Stimulated activated CD8-positive, alpha-beta memory T cell treated with anti-CD3 and anti-CD28 coated beads, Interleukin-12 subunit alpha, Interleukin-12 subunit beta, amount 100 ng/mL, for 4 hours (primary cell): ENCODE results near the gene NSD2.

Experiments
- DNase-seq: peaks from one replicate; pipeline ENCODE4 v3.0.0-alpha.2; 2020; ENCODE audit warnings: low read depth

The NSD2 gene

GRCh38 chr4:1945124-1945895 is 74.1 kb downstream of the NSD2 start:
- no peak for DNase-seq

- DNase-seq: no peak
Observed at GRCh38 chr4:1945912-1946311, 74.7 kb downstream of the NSD2 start.

DNA sequence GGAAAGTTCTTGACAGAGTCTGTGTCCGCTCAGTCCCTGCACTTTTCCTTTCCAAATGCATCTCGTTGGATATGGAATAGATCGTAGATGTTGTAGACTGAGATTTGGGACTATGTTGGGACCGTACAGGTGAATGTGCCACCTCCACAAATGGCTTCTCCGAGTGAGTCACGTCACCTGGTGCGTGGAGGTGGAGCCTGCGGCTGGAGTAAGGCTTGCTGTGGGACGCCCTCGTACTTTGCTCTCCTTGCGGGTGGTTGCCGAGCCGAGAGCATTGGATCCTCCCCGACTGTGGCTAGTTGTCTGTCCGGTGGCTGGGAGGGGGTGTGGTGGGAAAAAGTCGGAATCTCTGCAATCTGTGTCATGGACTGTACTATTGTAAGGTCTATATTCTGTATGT is 77.0 kb downstream of the NSD2 start:
- no peak for DNase-seq

DNA sequence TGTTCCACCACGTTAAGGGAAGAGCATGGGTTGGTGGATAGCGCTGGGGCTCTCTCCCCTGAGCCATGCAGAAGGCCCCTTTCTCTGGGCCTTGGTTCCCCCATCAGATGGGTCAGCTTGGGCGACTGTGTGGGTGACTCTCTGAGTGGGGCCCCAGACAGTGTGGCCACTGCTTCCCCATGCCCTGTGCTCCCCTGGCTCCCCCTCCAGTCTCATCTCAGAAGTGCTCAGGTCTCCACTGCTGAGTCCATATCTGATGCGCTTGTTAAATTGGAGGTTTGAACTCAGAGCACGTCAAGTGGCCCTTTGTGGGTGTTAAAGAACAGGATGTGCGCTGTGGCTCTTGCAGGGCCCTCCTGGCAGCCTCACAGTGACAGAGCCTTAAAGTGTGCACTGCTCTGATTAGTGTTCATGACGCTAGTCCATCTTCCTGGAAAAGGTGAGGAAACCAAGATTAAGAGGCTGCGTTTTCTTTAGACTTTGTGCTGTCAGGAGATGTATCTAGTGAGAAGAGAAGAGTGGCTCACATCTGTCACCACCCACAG is 77.8 kb downstream of the NSD2 start:
- DNase-seq: no peak

DNA sequence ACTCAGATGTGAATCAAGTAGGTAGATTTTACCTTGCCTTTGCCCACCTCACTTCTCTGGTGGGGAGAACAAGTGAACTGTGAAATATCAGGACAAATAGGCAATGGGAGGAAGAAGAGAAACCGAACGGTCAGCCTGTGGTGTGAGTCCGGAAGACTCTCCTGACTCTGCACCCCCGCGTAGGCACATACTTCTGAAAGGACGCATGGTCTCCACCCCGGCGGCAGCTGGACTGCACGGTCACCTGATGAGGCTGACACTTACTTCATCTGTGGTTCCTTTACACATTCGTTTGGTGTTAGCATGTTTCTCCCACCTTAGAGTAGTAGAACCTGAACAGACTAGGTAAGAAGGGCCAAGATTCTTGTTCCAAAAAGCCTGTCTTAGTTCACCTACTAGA is 79.2 kb downstream of the NSD2 start:
- DNase-seq: no peak

DNA sequence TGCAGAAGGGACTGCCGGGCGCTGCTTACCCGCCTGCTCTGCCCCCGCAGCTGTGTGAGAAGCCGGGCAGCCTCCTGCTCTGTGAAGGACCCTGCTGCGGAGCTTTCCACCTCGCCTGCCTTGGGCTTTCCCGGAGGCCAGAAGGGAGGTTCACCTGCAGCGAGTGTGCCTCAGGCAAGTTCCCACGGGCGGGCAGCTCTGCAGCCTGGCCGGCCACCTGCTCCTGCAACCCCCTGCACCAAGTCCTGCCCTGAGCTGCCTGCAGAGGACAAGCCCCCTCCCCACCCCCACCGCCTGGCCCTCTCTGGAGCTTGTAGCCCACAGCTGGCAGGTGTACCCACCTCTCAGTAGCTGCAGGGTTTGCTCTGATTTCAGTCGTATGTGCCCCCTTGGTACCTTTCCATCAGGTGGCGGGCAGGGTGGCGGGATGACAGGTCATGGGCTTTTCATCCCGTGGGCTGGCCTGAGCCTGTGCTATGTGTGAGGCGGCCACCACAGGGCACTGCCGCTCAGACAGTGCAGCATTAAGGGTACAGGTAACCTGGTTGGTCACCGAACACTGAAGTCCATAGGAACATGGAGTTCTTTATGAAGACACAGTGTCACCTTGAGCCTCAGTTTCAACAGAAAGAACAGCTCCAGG is 81.0 kb downstream of the NSD2 start:
- DNase-seq: no peak

GRCh38 chr4:1952719-1953118 is 81.5 kb downstream of the NSD2 start:
- no peak for DNase-seq

GRCh38 chr4:1953335-1953734 is 82.1 kb downstream of the NSD2 start:
- DNase-seq: no peak

DNA sequence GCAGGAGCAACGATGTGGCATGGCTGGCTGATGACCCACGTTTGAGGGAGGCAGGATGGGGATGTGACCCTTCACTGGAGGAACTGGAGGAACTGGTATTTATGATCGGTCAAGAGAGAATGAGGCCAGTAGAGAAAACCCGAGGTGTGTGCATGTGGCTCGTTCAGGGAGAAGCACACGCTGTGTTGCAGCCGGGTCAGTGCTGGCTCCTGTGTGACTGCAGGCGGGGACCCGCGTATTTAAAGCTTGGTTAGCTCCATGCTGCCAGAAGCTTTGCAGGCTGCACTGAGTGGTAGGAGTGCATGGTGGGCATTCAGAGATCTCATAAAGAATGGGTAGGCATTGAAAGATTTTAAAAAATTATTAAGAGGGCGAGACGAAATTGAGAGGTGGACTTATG is 85.4 kb downstream of the NSD2 start:
- DNase-seq: no peak

GRCh38 chr4:1958276-1959103 is 87.3 kb downstream of the NSD2 start:
- no peak for DNase-seq

DNA sequence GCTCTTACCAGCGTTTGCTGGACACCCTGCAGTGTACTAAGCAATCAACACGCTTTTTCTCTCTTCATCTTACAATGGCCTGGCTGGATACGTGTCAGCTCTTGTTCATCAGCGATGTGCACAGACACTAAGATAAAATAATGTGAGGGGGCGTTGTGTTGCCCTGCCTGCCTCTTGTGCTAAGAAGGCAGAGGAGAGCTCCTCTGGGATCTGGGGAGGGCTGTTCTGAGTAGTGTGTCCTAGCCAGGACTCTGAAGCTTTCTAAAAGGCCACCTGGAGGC is 87.9 kb downstream of the NSD2 start:
- DNase-seq: no peak

DNA sequence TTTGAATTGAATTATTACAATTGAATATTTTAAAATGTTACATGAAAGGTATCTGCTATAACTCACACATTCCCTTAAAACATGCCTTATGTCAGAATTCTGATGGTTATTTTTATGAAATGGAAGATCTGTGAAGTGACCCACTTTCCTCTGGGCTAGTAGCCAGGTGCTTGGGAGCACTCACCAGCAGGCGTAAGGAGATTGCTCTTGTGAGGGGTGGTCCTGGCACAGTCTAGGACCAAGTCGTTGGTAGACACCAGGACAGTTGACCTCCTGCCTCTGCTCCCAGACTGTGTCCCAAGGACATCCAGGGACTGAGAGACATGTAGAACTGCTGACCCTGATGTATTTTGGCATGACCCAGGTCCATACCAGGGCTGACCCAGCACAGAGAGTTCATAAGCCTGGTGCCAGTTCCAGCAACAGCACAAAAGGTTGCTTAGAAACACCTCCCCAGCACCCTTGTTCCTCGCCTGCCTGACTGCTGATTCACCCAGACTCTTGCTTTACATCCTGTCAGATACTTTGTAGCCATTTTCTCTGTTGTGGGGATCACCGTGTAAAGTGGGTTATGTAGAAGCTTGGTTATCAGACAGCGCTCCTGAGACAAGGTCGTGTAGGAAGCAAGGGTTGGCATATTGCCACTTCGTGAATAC is 89.1 kb downstream of the NSD2 start:
- DNase-seq: no peak

DNA sequence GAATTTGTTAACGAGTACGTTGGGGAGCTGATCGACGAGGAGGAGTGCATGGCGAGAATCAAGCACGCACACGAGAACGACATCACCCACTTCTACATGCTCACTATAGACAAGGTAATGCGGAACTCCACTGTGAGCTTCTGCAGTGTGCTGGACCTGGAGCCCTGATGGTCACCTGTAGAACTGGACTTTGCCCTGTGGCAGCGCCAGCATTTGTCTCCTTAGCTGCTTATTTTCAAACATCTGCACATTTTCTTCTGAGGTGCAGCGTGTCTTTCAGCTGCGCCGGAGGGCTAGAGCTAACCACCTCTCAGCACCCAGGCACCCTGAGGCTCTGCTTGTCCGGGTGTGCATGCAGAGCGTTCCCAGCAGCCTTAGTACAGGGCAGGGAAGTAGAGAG is 89.8 kb downstream of the NSD2 start:
- no peak for DNase-seq

GRCh38 chr4:1961563-1961962 is 90.4 kb downstream of the NSD2 start:
- DNase-seq: no peak

DNA sequence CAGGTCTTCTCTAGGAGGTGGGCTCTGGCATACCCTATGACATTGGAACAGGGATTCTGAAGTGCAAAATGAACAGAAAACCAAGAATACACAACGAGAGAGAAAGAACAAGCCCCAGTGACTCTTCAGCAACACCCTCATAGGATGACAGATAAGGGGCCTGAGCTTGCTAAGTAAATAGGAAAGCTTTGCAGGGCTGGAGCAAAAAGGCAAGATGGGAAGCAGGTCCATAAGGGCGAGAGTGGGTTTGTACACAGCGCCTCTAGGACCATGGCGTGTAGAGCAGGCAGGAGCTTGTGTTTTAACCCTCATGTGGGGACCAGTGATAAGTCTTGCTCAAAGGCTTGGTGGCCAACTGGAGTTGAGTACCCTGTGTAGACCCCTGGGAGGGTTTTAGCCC is 91.8 kb downstream of the NSD2 start:
- no peak for DNase-seq

DNA sequence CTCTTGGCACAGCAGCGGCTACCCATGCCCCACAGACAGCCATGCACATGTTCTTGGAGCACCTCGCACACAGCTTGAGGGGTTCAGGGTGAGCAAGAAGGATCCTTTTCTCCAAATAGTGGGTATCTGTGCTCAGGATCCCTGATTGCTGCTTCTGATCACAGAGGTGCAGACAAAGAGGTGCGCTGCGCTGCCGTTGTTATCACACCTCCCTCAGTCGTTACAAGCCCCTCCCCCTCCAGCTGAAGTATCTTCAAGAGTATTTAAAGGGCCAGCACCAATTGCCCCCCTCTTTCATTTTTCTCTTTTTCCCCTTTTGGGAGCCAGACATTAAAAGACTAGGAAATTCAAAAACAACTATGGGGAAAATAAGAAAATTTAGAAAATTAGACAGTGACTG is 93.2 kb downstream of the NSD2 start:
- DNase-seq: no peak

GRCh38 chr4:1964971-1965370 is 93.8 kb downstream of the NSD2 start:
- no peak for DNase-seq

GRCh38 chr4:1967512-1968149 is 96.4 kb downstream of the NSD2 start:
- no peak for DNase-seq

DNA sequence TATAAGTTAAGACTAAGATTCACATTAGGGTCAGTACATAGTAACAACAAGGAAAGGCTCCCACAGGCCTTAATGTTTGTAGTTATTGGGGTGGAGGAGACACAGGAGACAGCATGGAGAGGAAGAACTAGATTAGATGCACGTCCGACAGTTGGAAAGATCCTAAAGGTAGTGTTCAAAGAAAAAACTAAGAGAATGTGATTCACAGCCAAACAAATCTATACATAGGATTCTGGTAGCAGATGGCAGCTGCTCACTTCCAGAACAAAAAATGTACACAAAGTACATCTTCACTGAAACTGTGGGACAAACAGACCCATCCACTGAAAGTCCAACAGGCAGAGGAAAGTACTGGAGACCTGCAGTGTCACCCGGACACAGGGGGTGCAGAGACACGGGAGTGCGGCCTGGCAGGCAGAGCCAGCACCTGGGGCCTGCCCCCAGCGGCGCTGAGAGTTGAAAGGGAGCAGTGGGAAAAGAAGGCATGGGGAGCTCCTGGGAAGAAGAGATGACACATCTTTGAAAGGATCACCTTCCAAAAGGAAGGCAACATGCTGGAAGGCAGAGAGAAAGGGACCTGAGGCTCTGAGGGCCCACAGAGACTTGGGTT is 97.6 kb downstream of the NSD2 start:
- DNase-seq: no peak

DNA sequence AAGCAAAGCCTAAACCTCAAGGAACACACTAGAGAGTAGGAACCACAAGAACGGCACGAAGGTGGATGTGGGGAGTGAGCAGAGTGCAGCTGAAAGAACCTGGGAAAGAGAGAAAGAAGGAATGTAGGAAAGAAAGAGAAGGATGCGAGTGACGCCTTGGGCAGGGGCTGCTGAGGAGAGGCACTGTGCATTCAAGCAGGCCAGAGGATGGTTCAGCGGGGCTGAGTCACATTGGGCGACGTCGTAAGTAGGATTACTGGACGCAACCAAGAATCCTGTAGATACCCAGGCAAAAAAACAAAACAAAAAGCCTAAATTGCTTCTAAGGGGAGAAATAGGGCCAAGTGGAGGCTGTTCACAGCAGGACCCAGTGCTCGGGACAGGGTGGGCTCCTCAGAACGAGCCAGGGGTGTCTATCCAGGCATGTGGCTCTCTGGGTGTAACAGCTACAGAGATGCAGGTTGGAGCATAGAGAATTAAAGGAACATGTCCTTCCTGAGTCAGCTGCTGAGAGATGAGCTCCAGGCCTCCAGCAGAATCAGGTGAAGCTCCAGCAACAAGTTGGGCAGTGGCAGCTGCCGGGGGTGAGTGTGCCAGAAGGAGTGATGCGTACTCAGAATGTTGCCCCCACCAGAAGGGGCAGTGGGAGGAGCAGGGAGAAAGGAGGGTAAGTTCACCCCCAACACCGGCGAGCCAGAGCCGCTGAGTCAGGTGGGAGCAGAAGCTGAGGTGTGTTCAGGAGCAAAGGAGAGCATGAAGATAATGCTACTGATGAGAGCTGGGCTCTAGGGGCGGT is 98.9 kb downstream of the NSD2 start:
- DNase-seq: no peak

DNA sequence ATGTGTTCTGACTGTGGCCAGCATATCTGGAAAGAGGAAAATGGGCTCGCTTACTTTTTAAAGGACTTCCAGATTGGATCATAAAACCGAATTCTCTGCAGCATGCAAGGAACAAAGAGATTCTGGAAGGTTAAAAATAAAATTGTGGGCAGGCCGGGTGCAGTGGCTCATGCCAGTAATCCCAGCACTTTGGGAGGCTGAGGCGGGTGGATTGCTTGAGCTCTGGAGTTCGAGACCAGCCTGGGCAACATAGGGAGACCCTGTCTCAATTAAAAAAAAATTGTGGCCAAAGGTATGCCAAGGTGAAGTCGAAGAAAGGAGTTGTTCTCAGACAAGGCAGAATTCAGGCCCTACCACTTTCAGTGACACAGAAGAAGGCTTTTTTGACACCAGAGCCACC is 99.7 kb downstream of the NSD2 start:
- DNase-seq: no peak
